ENCODE measurements around the gene NBAS.

- TF ChIP-seq CTCF (IDR thresholded peaks at IDR 0.05; ENCODE audit: low read depth, low read length), result no peak
- TF ChIP-seq POLR2A (IDR thresholded peaks at IDR 0.05; ENCODE audit: extremely low read depth, insufficient read length), result no peak
Observed at GRCh38 chr2:15539999-15540398, 21.1 kb downstream of the NBAS start.
